ENCODE measurements around the gene COL16A1.

COL16A1 gene

GRCh38 chr1:31648641-31649357, 55.0 kb downstream of the COL16A1 start:
- no peak overlapping the region for H3K9ac ChIP-seq (ENCODE audit: insufficient read length, low read depth)
- no peak for DNase-seq (ENCODE audit: low read depth, low spot score)
- TF ChIP-seq ZNF274 (IDR thresholded peaks at IDR 0.05; ENCODE audit: low read depth, low read length) (no peak), SUZ12 (IDR thresholded peaks at IDR 0.05; ENCODE audit: extremely low read depth, insufficient read depth, insufficient read length) (no peak), YY1 (IDR thresholded peaks at IDR 0.05; ENCODE audit: insufficient read depth, insufficient read length) (no peak)
- H3K4me1 ChIP-seq (ENCODE audit: insufficient read depth, insufficient read length), result no peaks in the 10 kb centered on the region
- H3K36me3 ChIP-seq (ENCODE audit: insufficient read depth, insufficient read length, low read length), result peaks cover 3% of the 10 kb centered on the region
- no peaks in the 10 kb centered on the region for H3K27me3 ChIP-seq (ENCODE audit: insufficient read depth, insufficient read length)
- no peaks in the 10 kb centered on the region for H3K9me3 ChIP-seq (ENCODE audit: insufficient read depth, low read length)
- H3K4me3 ChIP-seq (ENCODE audit: insufficient read length, low read depth), result no peak overlapping the region

- peaks cover 3% of the 10 kb centered on the region for H3K4me1 ChIP-seq (ENCODE audit: insufficient read depth, insufficient read length)
- H3K4me3 ChIP-seq (ENCODE audit: insufficient read length, low read depth), result no peak overlapping the region
- H3K27me3 ChIP-seq (ENCODE audit: insufficient read depth, insufficient read length), result no peaks in the 10 kb centered on the region
- no peak for TF ChIP-seq SUZ12 (IDR thresholded peaks at IDR 0.05; ENCODE audit: extremely low read depth, insufficient read depth, insufficient read length)
- no peak for TF ChIP-seq YY1 (IDR thresholded peaks at IDR 0.05; ENCODE audit: insufficient read depth, insufficient read length)
- TF ChIP-seq ZNF274 (IDR thresholded peaks at IDR 0.05; ENCODE audit: low read depth, low read length), result no peak
- peaks cover 9% of the 10 kb centered on the region for H3K36me3 ChIP-seq (ENCODE audit: insufficient read depth, insufficient read length, low read length)
- DNase-seq (ENCODE audit: low read depth, low spot score), result no peak
- no peaks in the 10 kb centered on the region for H3K9me3 ChIP-seq (ENCODE audit: insufficient read depth, low read length)
- no peak overlapping the region for H3K9ac ChIP-seq (ENCODE audit: insufficient read length, low read depth)
These were observed 55.6 kb downstream of the COL16A1 start for GRCh38 chr1:31648190-31648589.

GRCh38 chr1:31647106-31647505, 56.7 kb downstream of the COL16A1 start:
- Histone ChIP-seq H3K9me3 (ENCODE audit: insufficient read depth, low read length) (no peaks in the 10 kb centered on the region), H3K27me3 (ENCODE audit: insufficient read depth, insufficient read length) (no peaks in the 10 kb centered on the region), H3K4me3 (ENCODE audit: insufficient read length, low read depth) (no peak overlapping the region), H3K36me3 (ENCODE audit: insufficient read depth, insufficient read length, low read length) (peaks cover 11% of the 10 kb centered on the region), H3K9ac (ENCODE audit: insufficient read length, low read depth) (no peak overlapping the region), H3K4me1 (ENCODE audit: insufficient read depth, insufficient read length) (peaks cover 3% of the 10 kb centered on the region)
- no peak for TF ChIP-seq ZNF274 (IDR thresholded peaks at IDR 0.05; ENCODE audit: low read depth, low read length)
- TF ChIP-seq SUZ12 (IDR thresholded peaks at IDR 0.05; ENCODE audit: extremely low read depth, insufficient read depth, insufficient read length), result no peak
- no peak for TF ChIP-seq YY1 (IDR thresholded peaks at IDR 0.05; ENCODE audit: insufficient read depth, insufficient read length)
- no peak for DNase-seq (ENCODE audit: low read depth, low spot score)

GRCh38 chr1:31646259-31646960, 57.4 kb downstream of the COL16A1 start:
- no peak for TF ChIP-seq ZNF274 (IDR thresholded peaks at IDR 0.05; ENCODE audit: low read depth, low read length)
- no peak for TF ChIP-seq SUZ12 (IDR thresholded peaks at IDR 0.05; ENCODE audit: extremely low read depth, insufficient read depth, insufficient read length)
- TF ChIP-seq YY1 (IDR thresholded peaks at IDR 0.05; ENCODE audit: insufficient read depth, insufficient read length), result no peak
- Histone ChIP-seq H3K4me3 (ENCODE audit: insufficient read length, low read depth) (no peak overlapping the region), H3K9ac (ENCODE audit: insufficient read length, low read depth) (no peak overlapping the region), H3K36me3 (ENCODE audit: insufficient read depth, insufficient read length, low read length) (peaks cover 12% of the 10 kb centered on the region), H3K4me1 (ENCODE audit: insufficient read depth, insufficient read length) (peaks cover 3% of the 10 kb centered on the region), H3K9me3 (ENCODE audit: insufficient read depth, low read length) (no peaks in the 10 kb centered on the region), H3K27me3 (ENCODE audit: insufficient read depth, insufficient read length) (no peaks in the 10 kb centered on the region)
- DNase-seq (ENCODE audit: low read depth, low spot score), result no peak

GRCh38 chr1:31645274-31645568, 58.6 kb downstream of the COL16A1 start:
- Histone ChIP-seq H3K9ac (ENCODE audit: insufficient read length, low read depth) (peak overlapping the region; percentile 97), H3K27me3 (ENCODE audit: insufficient read depth, insufficient read length) (no peaks in the 10 kb centered on the region), H3K36me3 (ENCODE audit: insufficient read depth, insufficient read length, low read length) (peaks cover 23% of the 10 kb centered on the region), H3K9me3 (ENCODE audit: insufficient read depth, low read length) (no peaks in the 10 kb centered on the region), H3K4me3 (ENCODE audit: insufficient read length, low read depth) (peak overlapping the region; percentile 96), H3K4me1 (ENCODE audit: insufficient read depth, insufficient read length) (peaks cover 12% of the 10 kb centered on the region)
- no peak for DNase-seq (ENCODE audit: low read depth, low spot score)
- TF ChIP-seq YY1 (IDR thresholded peaks at IDR 0.05; ENCODE audit: insufficient read depth, insufficient read length) (no peak), SUZ12 (IDR thresholded peaks at IDR 0.05; ENCODE audit: extremely low read depth, insufficient read depth, insufficient read length) (no peak), ZNF274 (IDR thresholded peaks at IDR 0.05; ENCODE audit: low read depth, low read length) (no peak)

- Histone ChIP-seq H3K9ac (ENCODE audit: insufficient read length, low read depth) (peak within 1 kb of the TSS; percentile 97), H3K4me3 (ENCODE audit: insufficient read length, low read depth) (peak within 1 kb of the TSS; percentile 96), H3K36me3 (ENCODE audit: insufficient read depth, insufficient read length, low read length) (peaks cover 23% of the 10 kb centered on the region), H3K9me3 (ENCODE audit: insufficient read depth, low read length) (no peaks in the 10 kb centered on the region), H3K27me3 (ENCODE audit: insufficient read depth, insufficient read length) (no peaks in the 10 kb centered on the region), H3K4me1 (ENCODE audit: insufficient read depth, insufficient read length) (peaks cover 12% of the 10 kb centered on the region)
- peak; percentile 99 for DNase-seq (ENCODE audit: low read depth, low spot score)
- TF ChIP-seq YY1 (IDR thresholded peaks at IDR 0.05; ENCODE audit: insufficient read depth, insufficient read length), result peak; percentile 97
- TF ChIP-seq SUZ12 (IDR thresholded peaks at IDR 0.05; ENCODE audit: extremely low read depth, insufficient read depth, insufficient read length), result no peak
- no peak for TF ChIP-seq ZNF274 (IDR thresholded peaks at IDR 0.05; ENCODE audit: low read depth, low read length)
These were observed 59.1 kb downstream of the COL16A1 start, which contains the start of gene PEF1 for GRCh38 chr1:31644560-31645273. Gene PEF1 (minus strand): TSS chr1:31644876. CDS start chr1:31644864, 12 bp downstream.
